ENCODE results near the gene MCM7. TPM values are rescaled to one million over a fixed set of nuclear protein-coding genes. Genes with fewer than 3 reads are reported as not detected.
A peak's percentile ranks its signal among the peaks of the same experiment; 100 is the strongest.

Gene MCM7
- total RNA-seq, 1 experiment from 2014 or later, result 254 TPM

DNA sequence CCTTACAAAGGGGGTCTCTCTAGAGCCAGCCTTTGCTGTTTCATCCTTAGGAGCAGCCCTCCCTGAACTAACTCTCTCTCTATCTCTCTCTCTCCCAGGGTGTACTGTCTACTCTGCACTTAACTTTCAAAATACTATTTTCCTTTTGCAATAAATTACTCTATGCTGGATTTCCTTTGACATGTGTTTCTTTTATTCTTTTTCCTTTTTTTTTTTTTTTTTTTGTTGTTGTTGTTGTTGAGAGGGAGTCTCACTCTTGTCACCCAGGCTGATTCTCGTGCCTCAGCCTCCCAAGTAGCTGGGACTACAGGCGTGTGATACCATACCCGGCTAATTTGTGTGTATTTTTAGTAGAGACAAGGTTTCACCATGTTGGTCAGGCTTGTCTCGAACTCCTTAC lies 18.2 kb downstream of the MCM7 start:
- H3K4me1 ChIP-seq (replicated peaks), result peaks cover 26% of the 10 kb centered on the region
- H3K36me3 ChIP-seq, result peaks cover 29% of the 10 kb centered on the region
- H3K27me3 ChIP-seq (replicated peaks), result no peaks in the 10 kb centered on the region
- no peaks in the 10 kb centered on the region for H3K9me3 ChIP-seq (replicated peaks)
- no peak overlapping the region for H3K4me3 ChIP-seq
- no peak for DNase-seq (ENCODE audit: low read depth in 1 of 2, low spot score in 2 of 2)
- H3K27ac ChIP-seq, result no peak overlapping the region

- Histone ChIP-seq H3K9me3 (replicated peaks) (no peaks in the 10 kb centered on the region), H3K36me3 (peaks cover 42% of the 10 kb centered on the region), H3K4me1 (replicated peaks) (peaks cover 12% of the 10 kb centered on the region), H3K27ac (peak within 1 kb of the TSS; percentile 78), H3K4me3 (peak within 1 kb of the TSS; percentile 83), H3K27me3 (replicated peaks) (no peaks in the 10 kb centered on the region)
- peak; percentile 99 for DNase-seq (ENCODE audit: low read depth in 1 of 2, low spot score in 2 of 2)
These were observed 19.6 kb downstream of the MCM7 start, which contains the start of gene ZNF3 for GRCh38 chr7:100081535-100082102. Gene ZNF3, minus strand, starts transcription at chr7:100081723. Its CDS starts 4,366 bp downstream, at chr7:100077357.

DNA sequence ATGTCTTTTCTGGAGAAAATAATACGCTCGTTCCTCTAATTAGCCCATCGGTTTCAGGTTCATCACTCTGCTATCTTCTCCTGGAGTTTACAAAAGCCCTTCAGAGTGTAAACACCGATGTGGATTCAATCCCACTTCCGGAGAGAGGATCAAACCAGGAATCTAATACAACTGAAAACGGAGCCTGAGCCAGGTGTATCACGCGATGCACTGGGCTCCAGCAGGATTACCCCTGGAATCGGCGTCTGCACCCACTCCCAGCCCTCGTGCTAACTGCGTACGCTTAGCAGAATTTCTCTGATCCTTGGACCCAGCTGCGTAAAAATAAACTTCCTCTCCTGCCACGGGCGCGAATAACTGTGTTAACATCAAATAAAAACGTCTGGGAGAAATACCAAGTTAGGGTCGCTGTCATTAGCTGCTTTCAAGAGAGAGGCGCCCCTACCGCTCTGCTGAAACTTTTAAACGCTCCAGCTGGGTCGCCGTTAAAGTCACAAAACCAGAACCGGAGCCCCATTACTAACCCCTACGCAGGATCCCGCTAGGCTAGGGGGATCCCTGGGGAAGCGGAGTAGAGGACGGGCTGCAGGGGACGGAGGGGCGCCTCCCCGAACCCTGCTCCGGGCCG lies 20.2 kb downstream of the MCM7 start:
- Histone ChIP-seq H3K27ac (peak overlapping the region; percentile 78), H3K27me3 (replicated peaks) (no peaks in the 10 kb centered on the region), H3K36me3 (peaks cover 48% of the 10 kb centered on the region), H3K4me3 (peak overlapping the region; percentile 83), H3K4me1 (replicated peaks) (peaks cover 6% of the 10 kb centered on the region), H3K9me3 (replicated peaks) (no peaks in the 10 kb centered on the region)
- no peak for DNase-seq (ENCODE audit: low read depth in 1 of 2, low spot score in 2 of 2)

DNA sequence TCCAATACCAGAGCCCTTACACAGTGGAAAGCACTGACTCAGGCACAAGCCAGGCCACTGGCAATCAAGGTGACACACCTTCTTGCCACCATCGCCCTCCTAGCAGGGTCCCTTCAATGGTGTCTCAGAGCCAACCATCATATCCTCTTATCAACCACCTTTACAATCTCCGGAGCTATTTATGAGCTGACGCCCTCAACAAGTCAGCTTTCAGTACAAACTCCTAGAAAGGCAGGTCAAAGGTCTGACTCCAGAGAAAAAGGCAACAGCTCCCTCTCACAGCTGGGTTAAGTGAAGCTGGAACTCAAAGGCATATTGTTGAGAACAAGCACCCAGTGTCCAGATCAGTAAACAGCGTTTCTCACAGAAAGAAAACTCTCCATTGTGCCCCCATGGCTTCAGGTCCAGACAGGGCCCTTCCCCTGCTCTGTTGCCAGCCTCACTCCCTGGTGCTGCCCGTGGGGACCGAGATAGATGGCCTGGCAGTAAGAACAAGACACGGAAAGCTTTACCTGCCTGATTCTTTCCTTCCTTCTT lies 22.1 kb downstream of the MCM7 start:
- no peaks in the 10 kb centered on the region for H3K27me3 ChIP-seq (replicated peaks)
- DNase-seq (ENCODE audit: low read depth in 1 of 2, low spot score in 2 of 2), result no peak
- peaks cover 67% of the 10 kb centered on the region for H3K36me3 ChIP-seq
- H3K4me1 ChIP-seq (replicated peaks), result peaks cover 5% of the 10 kb centered on the region
- H3K27ac ChIP-seq, result no peak overlapping the region
- no peak overlapping the region for H3K4me3 ChIP-seq
- H3K9me3 ChIP-seq (replicated peaks), result peaks cover 5% of the 10 kb centered on the region; the same call in 1 of the 2 replicates

GRCh38 chr7:100077205-100077604 lies 24.0 kb downstream of the MCM7 start:
- Histone ChIP-seq H3K27me3 (replicated peaks) (no peaks in the 10 kb centered on the region), H3K36me3 (peaks cover 86% of the 10 kb centered on the region), H3K4me3 (no peak overlapping the region), H3K4me1 (replicated peaks) (peaks cover 4% of the 10 kb centered on the region), H3K27ac (no peak overlapping the region), H3K9me3 (replicated peaks) (peaks cover 17% of the 10 kb centered on the region)
- DNase-seq (ENCODE audit: low read depth in 1 of 2, low spot score in 2 of 2), result no peak

DNA sequence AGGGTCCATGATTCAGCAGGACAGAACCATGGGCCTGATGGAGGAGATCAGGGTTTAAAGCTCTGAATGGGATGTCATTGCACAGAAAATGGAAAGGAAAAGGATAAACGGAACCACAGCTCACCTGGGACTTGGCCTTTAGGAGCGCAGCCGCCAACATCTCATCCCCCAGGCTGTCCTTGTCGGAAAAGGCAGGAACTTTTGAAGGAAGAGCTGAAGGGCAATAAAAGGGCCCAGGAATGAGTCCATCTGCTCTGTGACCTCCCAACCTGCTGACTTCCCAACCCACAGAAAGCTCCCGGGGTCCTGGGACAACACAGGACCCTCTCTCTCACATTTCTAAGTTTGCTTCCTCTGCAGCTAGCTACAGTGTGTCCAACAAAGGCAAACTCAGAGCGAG lies 25.8 kb downstream of the MCM7 start:
- Histone ChIP-seq H3K27me3 (replicated peaks) (no peaks in the 10 kb centered on the region), H3K4me1 (replicated peaks) (no peaks in the 10 kb centered on the region), H3K36me3 (peaks cover 99% of the 10 kb centered on the region), H3K27ac (no peak overlapping the region), H3K4me3 (no peak overlapping the region), H3K9me3 (replicated peaks) (peaks cover 35% of the 10 kb centered on the region)
- DNase-seq (ENCODE audit: low read depth in 1 of 2, low spot score in 2 of 2), result no peak

DNA sequence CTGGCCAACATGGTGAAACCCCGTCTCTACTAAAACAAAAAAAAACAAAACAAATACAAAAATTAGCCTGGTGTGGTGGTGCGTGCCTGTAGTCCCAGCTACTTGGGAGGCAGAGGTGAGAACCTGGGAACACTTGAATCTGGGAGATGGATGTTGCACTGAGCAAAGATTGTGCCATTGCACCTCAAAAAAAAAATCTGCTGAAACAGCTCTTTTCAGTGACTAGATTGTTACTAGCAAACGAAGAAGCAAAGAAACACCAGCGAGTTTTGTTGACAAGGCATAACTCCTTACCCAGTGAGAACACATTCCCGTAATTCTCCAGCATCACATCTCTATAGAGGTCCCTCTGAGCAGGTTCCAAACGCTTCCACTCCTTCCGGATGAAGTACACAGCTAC lies 26.4 kb downstream of the MCM7 start:
- H3K9me3 ChIP-seq (replicated peaks), result peaks cover 41% of the 10 kb centered on the region

GRCh38 chr7:100072462-100072861 lies 28.7 kb downstream of the MCM7 start:
- H3K9me3 ChIP-seq (replicated peaks), result peaks cover 43% of the 10 kb centered on the region

More for the DNA sequence above, 26.4 kb downstream of the MCM7 start:
- DNase-seq (ENCODE audit: low read depth in 1 of 2, low spot score in 2 of 2), result no peak
- Histone ChIP-seq H3K4me1 (replicated peaks) (no peaks in the 10 kb centered on the region), H3K27me3 (replicated peaks) (no peaks in the 10 kb centered on the region), H3K36me3 (peaks cover 100% of the 10 kb centered on the region), H3K4me3 (no peak overlapping the region), H3K27ac (no peak overlapping the region)

DNA sequence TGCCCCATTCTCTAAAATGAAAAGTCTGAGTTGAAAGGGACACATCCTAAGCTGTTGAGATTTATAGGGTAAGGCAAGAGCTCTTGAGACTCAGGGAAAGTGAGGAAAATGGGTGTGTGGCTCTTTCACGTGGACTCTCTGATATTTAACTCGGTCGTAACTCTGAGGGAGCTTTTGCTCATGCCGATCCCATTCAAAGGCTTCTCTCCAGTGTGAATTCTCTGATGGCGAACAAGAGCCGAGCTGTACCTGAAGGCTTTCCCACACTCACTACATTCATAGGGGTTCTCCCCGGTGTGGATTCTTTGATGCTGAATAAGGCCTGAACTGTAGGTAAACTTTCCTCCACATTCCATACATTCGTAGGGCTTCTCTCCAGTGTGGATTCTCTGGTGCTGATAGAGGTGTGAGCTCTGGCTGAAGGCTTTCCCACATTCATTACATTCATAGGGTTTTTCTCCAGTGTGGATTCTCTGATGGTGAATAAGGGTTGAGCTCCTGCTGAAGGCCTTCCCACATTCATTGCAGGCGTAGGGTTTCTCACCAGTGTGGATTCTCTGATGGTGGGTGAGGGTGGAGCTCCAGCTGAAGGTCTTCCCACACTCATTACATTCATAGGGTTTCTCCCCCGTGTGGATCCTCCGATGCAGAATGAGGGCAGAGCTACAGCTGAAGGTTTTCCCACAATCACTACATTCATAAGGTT lies 30.0 kb downstream of the MCM7 start:
- DNase-seq (ENCODE audit: low read depth in 1 of 2, low spot score in 2 of 2), result no peak
- H3K36me3 ChIP-seq, result peaks cover 99% of the 10 kb centered on the region
- no peaks in the 10 kb centered on the region for H3K27me3 ChIP-seq (replicated peaks)
- no peaks in the 10 kb centered on the region for H3K4me1 ChIP-seq (replicated peaks)
- H3K4me3 ChIP-seq, result no peak overlapping the region
- peaks cover 43% of the 10 kb centered on the region for H3K9me3 ChIP-seq (replicated peaks)
- no peak overlapping the region for H3K27ac ChIP-seq

More at GRCh38 chr7:100072462-100072861, 28.7 kb downstream of the MCM7 start:
- no peaks in the 10 kb centered on the region for H3K27me3 ChIP-seq (replicated peaks)
- H3K4me3 ChIP-seq, result no peak overlapping the region
- H3K4me1 ChIP-seq (replicated peaks), result no peaks in the 10 kb centered on the region
- H3K36me3 ChIP-seq, result peaks cover 99% of the 10 kb centered on the region
- no peak overlapping the region for H3K27ac ChIP-seq
- no peak for DNase-seq (ENCODE audit: low read depth in 1 of 2, low spot score in 2 of 2)

GRCh38 chr7:100069991-100070390 lies 31.2 kb downstream of the MCM7 start:
- Histone ChIP-seq H3K27me3 (replicated peaks) (no peaks in the 10 kb centered on the region), H3K9me3 (replicated peaks) (peaks cover 43% of the 10 kb centered on the region), H3K4me1 (replicated peaks) (no peaks in the 10 kb centered on the region), H3K4me3 (no peak overlapping the region), H3K27ac (no peak overlapping the region), H3K36me3 (peaks cover 98% of the 10 kb centered on the region)
- DNase-seq (ENCODE audit: low read depth in 1 of 2, low spot score in 2 of 2), result no peak

- Histone ChIP-seq H3K27me3 (replicated peaks) (no peaks in the 10 kb centered on the region), H3K36me3 (peaks cover 89% of the 10 kb centered on the region), H3K4me3 (no peak overlapping the region), H3K27ac (no peak overlapping the region), H3K4me1 (replicated peaks) (no peaks in the 10 kb centered on the region), H3K9me3 (replicated peaks) (peaks cover 24% of the 10 kb centered on the region)
- no peak for DNase-seq (ENCODE audit: low read depth in 1 of 2, low spot score in 2 of 2)
These were observed 34.2 kb downstream of the MCM7 start for GRCh38 chr7:100066953-100067352.

DNA sequence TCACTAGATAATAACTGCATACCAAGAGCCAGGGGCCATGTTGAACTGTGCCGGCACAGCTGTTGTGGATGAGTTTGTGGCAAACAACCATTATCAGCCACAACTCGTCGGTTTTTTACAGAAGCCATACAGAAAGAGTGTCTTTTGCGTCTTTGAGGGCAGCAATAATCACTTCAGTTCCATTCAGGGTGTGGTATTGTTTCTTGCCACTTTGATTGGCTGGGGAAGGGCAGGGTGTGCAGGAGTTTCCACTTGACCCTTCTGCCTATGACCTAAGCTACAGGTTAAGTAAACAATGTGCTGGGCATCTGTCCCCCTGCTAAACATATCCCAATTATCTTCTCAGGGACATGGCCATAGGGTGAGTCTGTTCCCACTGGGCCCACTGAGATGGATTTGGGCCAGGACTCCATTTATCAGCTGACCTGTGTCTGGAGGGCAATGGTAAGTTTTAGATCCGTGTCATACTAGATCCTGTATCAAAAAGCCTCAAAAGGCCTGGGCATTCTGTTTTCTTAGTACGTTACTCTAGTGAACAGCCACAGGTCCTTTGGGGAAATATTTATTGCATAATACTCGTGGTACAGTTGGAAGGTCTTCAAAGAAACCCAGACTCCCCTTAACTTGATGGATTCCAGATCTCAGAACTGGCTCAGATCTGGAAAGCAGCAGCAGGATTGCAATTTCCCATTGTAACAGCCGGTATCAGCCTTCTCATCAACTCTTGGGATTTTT lies 35.6 kb downstream of the MCM7 start:
- Histone ChIP-seq H3K9me3 (replicated peaks) (peaks cover 10% of the 10 kb centered on the region), H3K27me3 (replicated peaks) (no peaks in the 10 kb centered on the region), H3K4me3 (no peak overlapping the region), H3K36me3 (peaks cover 86% of the 10 kb centered on the region), H3K4me1 (replicated peaks) (no peaks in the 10 kb centered on the region), H3K27ac (no peak overlapping the region)
- no peak for DNase-seq (ENCODE audit: low read depth in 1 of 2, low spot score in 2 of 2)

DNA sequence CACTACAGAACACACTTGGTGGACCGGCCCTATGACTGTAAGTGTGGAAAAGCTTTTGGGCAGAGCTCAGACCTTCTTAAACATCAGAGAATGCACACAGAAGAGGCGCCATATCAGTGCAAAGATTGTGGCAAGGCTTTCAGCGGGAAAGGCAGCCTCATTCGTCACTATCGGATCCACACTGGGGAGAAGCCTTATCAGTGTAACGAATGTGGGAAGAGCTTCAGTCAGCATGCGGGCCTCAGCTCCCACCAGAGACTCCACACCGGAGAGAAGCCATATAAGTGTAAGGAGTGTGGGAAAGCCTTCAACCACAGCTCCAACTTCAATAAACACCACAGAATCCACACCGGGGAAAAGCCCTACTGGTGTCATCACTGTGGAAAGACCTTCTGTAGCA lies 37.0 kb downstream of the MCM7 start:
- no peaks in the 10 kb centered on the region for H3K9me3 ChIP-seq (replicated peaks)
- DNase-seq (ENCODE audit: low read depth in 1 of 2, low spot score in 2 of 2), result no peak
- no peak overlapping the region for H3K4me3 ChIP-seq
- no peak overlapping the region for H3K27ac ChIP-seq
- H3K4me1 ChIP-seq (replicated peaks), result no peaks in the 10 kb centered on the region
- no peaks in the 10 kb centered on the region for H3K27me3 ChIP-seq (replicated peaks)
- peaks cover 82% of the 10 kb centered on the region for H3K36me3 ChIP-seq
